ENCODE results near the gene CHST11.

DNA sequence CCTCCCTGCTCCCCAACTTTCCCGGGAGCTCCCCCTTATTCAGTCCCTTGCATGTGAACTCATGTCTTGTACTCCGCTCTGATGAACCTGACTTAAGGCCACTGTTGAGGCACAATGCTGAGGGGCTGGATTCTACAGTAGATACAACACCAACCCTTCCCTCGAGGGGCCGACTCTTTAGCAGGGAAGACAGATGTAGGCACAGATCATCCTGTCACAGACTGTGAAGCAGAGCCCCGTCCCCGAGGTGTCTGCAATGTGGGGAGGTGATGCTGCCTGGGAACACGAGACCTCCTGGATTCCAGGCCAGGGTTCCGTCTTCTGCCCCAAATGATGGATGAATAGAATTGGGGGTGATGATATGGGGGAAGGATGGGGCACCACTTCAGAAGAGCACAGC lies 175.1 kb downstream of the CHST11 start:
- TF ChIP-seq, protein P1, sequence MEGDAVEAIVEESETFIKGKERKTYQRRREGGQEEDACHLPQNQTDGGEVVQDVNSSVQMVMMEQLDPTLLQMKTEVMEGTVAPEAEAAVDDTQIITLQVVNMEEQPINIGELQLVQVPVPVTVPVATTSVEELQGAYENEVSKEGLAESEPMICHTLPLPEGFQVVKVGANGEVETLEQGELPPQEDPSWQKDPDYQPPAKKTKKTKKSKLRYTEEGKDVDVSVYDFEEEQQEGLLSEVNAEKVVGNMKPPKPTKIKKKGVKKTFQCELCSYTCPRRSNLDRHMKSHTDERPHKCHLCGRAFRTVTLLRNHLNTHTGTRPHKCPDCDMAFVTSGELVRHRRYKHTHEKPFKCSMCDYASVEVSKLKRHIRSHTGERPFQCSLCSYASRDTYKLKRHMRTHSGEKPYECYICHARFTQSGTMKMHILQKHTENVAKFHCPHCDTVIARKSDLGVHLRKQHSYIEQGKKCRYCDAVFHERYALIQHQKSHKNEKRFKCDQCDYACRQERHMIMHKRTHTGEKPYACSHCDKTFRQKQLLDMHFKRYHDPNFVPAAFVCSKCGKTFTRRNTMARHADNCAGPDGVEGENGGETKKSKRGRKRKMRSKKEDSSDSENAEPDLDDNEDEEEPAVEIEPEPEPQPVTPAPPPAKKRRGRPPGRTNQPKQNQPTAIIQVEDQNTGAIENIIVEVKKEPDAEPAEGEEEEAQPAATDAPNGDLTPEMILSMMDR (optimal IDR thresholded peaks at IDR 0.05 in 1 of 3, IDR thresholded peaks at IDR 0.05 in 1 of 3, conservative IDR thresholded peaks at IDR 0.05 in 1 of 3; ENCODE audit: extremely low read depth in 1 of 3, insufficient read depth in 2 of 3, low read length in 3 of 3) = no peak
- TF ChIP-seq EZH2 (IDR thresholded peaks at IDR 0.05; ENCODE audit: low read length) = no peak
